Activated T-cell treated with anti-CD3 and anti-CD28 coated beads, Interleukin-2, amount 50 U/mL, for 48 hours (primary cell): ENCODE results near the gene ING5.

Experiments
- DNase-seq, 2 experiments: peaks; one replicate each; pipeline ENCODE4 v3.0.0-alpha.2; 2020

ING5 gene

DNA sequence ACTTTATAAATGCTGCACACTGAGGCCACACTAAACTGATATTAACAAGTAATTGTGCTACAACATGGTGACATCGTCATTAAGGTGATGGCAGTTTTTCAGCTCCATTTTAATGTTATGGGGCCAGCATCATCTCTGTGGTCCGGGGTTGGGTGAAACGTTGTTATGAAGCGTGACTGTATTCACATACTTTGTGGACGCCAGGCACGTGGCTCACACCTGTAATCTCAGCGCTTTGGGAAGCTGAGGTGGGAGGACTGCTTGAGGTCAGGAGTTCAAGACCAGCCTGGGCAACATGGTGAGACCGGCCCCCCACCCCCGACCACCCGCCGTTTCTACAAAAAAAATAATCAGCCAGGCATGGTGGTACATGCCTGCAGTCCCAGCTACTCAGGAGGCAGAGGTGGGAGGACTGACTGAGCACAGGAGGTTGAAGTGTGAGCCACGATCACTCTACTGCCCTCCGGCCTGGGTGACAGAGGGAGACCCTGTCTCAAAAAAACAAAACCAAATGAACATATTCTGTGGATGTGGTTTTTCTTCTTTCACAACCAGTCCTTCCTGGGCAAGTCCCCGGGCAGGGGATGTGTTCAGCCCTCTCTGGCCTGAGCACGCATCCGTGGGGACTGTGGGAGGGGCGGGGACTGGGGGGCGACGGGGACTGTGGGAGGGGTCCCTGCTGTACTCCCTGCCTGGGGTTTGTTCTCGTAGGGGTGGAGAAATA is 61.9 kb downstream of the ING5 start:
- no peak for DNase-seq

DNA sequence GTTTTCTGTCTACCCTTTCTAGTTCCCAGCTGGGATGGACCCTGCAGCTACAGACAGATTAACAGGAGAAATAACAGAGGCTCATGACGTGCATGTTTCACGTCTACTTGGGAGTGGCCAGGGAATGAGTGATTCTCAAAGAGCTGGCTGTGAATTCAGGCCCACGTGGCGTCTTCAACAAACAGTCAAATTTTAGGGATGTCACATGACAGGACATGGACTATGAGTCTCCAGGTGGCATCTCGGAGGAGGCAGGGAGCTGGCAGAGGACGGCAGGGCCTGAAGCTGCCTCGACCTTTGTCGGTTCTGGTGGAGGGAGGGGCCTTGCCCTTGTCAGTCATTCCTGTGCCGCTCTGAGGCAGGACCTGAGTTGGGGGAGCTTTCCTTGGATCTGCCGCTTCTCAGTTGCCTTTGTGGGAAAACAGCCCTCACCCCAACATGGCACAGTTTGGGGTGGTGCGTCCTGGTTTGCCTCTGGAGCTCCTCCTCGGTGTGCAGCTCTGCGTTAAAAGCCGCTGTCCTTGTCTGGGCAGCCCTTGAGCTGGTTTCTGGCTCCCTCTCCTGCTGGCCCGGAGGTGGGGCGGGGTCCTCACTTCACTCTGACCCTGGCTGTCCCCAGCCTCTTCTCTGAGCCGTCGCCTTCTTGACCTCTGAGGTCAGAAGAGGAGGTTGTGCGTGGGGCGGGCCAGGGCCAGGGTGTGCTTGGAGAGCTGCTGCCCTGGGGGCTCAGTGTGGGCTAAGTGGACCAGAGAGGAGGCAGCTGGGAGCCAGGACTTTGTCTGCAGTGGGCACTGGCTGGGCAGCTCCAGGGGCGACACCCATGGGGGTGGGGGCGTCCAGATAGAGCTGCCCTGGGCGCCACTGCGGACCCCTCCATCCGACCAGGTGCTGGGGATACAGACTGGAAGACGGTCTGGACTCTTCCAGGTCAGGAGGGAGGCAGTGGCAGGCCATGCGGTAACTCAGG is 62.7 kb downstream of the ING5 start:
- no peak for DNase-seq

DNA sequence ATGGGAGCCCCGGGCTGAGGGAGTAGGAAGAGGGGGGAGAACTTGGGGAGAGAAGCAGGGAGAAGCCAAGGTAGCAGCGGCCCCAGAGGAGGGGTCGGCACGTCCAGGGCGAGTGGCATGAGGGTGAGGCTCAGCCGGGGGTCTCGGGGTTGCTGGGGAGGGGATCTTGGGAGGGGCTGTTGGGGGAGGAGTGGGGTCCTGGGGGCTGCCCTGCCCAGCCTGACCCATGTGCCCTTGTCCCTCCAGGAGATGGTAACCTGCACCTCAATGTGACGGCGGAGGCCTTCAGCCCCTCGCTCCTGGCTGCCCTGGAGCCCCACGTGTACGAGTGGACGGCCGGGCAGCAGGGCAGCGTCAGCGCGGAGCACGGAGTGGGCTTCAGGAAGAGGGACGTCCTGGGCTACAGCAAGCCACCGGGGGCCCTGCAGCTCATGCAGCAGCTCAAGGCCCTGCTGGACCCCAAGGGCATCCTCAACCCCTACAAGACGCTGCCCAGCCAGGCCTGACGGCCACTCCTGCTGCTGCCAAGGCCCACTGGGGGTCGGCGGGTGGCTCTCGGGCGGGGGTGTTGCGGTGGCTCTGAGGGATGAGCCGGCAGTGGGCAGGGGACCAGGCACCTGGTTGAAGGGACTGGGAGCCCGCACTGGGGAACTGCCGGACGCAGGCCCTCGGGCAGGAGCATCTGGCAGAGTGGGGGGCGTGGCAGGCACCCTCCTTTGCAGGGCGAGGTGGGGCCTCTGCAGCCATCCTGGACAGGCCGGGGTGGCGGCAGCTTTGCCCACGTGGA is 65.8 kb downstream of the ING5 start:
- peak; percentile 15 for DNase-seq

DNA sequence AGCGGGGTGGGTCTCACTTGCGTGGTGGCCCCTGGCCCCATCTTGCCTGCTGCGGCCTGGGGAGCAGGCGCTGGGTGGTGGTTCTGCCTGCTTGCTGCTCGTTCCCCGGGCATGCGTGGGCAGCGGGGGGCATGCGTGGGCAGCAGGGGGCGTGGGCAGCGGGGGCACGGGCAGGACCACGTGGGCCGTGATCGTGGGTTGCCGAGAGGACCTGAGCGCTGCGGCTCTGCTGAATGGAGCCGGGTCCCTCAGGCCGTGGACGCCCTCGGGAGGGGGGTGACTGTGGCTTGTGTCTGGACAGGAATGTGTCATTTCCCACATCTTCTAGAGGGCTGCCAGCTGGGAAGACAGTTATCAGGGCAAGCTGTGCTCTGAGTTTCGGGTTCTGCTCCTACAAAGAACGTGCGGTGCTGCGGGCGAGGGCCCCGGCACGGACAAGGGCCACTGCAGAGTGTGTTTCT is 66.4 kb downstream of the ING5 start:
- peak; percentile 11 to 18 for DNase-seq

DNA sequence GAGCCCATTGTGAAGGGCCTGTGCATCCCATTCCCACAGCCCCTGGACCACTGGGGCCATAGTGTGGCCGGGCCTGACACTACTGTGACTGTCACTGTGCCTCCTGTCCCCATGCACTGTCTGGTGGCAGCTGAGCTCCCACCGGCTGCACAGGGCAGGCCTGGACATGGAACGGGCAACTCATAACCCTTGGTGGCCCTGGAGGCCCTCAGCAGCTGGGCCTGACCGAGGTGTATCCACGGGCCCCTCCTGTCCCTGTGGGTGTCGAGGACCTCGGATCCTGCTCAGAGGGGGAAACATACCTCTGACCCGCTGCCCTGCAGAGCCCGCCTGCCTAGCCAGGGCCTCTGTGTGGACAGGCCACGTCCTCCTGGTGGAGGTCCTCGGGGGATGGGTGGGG is 67.0 kb downstream of the ING5 start:
- DNase-seq: no peak

DNA sequence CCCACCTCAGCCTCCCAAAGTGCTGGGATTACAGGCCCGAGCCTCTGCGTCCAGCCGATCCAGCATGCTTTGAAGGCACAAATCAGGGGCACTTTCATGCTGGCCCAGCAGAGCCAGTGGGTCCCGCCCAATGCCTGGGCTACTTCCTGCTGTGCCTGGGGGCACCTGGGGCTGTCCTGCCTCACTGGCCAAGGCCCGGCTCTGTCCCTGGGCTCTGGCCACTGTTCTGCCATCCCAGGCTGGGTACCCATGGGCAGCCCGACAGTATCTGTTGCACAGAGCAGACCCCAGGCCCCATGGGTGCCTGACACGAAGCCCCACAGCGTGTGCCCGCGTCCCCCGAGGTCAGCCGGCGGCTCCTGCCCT is 68.0 kb downstream of the ING5 start:
- no peak for DNase-seq

DNA sequence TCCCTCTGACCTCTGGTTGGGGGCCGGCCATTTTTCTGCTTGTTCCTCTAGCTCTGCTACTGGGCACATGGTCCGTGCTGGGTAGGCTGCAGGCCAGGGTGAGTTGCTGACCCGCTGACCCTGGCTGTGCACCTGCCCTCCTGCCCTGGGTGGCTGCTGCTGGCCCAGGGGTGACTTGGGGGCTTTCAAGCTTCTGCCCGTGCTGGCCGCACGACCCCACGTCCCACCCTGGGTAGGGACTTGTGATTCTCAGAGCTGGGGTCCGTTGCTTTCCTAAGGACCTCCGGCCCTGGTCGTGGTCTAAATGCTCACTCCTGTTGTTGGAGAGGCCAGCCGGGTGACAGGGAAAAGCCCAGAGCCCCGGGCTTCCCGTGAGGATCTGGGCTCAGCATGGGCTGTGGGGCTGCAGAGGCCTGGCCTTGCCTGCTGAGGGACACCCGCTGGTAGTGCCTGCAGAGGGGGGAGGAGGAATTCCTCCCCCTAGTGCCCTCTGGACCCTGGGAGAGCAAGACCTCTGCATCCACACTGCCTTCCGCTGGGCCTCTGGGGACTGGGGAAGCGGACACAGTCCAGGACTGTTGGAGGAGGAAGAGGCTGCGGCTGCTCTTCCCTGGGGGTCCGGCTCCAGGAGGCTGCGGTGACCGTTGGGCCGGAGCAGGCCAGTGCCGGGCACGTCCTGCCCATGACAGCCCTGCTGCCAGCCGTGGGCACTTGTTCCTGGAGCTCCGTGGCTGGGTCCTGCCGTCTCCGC is 68.5 kb downstream of the ING5 start:
- DNase-seq: no peak

DNA sequence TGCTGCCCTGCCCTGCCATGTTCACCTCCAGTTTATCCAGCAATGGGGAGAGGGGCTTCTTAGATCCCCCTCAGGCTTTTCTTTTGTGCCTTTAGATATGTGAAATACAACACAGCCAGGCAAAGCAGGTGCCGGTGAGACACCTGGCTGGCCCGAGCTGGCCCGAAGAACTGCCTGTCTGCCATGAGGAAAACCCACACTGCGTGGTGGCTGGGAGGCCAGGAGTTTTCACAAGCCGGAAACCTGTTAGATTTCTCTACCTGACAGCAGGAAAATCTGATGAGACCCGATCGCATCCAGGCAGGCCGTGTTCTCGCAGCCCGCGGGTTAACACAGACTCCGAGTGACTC is 69.1 kb downstream of the ING5 start:
- no peak for DNase-seq

DNA sequence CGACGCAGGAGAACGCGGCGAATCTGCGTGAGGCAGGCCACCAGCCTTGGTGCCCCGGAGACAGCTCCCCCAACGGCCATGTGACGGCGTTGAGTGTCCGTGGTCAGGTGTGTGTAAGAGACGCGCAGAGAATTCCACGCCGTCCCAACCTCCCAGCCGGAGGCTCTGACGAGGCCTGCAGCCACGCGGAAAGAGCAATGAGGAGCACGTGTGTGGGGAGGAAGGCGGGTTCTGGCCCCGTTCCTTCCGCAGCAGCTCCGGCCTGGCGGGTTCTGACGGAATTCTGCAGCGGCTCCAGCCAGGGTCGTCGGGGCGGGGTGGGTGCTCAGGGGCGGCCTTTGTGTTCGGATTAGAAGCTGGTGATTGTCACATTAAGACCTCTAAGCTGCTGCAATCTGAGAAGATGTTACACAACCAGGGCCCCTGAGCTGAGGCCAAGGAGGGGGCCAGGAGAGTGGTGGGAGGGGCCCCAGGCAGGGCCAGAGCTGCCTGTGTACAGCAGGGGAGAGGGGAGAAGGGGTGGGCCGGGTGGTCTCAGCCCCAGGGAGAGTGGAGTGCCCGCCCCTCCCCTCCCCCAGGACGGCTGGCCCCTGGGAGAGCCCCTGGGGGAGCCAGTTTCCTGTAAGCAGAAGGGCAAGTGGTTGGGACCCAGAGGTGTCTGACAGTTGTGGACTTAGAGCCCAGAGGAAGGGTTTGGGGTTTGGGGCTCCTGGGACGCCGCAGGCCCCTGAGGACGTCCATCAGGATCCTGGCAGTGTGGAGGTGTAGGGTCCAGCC is 69.6 kb downstream of the ING5 start:
- peak; percentile 14 to 16 for DNase-seq

DNA sequence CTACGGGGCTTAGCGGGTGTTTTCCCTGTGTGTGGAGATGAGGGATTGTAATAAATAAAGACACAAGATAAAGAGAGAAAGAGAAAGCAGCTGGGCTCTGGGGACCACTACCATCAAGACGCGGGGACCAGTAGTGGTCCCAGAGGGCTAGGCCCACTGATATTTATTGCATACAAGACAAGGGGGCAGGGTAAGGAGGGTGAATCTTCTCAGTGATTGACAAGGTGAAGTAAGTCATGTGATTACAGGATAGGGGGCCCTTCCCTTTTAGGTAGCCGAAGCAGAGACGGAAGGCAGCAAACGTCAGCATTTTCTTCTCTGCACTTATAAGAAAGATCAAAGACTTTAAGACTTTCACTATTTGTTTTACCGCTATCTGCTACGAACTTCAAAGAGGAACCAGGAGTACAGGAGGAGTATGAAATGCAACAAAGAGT is 70.2 kb downstream of the ING5 start:
- DNase-seq: peak; percentile 20 to 31

DNA sequence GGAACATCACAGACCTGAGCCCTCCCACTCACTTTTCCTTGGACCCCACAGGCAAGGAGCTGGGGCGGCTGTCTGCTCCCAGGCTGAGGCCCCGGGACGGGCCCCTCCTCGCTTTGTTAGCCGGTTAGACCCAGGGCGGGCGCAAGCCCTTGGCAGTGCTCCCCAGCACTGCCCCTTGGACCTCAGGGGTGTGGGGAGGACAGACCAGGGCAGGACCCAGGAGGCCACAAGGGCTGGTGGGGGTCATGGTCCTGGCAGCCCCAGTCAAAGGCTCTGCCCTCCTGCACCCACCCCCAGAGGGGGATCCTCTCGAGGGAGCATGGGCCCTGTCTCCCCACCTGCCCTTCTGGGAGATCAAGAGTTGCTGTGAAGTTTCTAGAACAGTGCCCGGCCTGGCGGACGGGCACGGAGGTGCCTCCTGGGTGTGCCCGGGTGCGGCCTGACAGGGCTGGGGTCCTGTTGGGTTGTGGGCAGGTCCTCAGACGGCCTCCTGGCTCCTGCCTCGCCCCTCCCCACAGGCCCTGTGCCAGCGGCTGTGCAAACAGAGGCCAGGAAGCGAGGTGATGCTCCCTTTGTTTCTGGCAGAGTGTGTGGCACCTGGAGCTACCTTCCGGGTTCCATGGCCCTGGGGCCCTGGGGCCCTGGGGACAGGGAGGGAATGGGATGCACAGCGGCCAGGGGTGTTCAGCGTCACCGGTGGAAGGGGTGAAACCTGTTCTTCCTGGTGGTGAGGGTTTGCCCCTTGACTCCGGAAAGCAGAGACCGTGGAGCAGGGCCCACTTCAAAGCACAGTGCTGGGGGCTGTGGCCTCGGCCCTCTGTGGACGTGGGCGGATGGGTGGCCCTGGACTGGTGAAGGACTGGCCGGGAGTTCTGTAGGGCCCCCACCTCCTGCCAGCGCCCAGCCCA is 71.9 kb downstream of the ING5 start:
- DNase-seq: peak in 1 of 2 experiments; percentile 17

DNA sequence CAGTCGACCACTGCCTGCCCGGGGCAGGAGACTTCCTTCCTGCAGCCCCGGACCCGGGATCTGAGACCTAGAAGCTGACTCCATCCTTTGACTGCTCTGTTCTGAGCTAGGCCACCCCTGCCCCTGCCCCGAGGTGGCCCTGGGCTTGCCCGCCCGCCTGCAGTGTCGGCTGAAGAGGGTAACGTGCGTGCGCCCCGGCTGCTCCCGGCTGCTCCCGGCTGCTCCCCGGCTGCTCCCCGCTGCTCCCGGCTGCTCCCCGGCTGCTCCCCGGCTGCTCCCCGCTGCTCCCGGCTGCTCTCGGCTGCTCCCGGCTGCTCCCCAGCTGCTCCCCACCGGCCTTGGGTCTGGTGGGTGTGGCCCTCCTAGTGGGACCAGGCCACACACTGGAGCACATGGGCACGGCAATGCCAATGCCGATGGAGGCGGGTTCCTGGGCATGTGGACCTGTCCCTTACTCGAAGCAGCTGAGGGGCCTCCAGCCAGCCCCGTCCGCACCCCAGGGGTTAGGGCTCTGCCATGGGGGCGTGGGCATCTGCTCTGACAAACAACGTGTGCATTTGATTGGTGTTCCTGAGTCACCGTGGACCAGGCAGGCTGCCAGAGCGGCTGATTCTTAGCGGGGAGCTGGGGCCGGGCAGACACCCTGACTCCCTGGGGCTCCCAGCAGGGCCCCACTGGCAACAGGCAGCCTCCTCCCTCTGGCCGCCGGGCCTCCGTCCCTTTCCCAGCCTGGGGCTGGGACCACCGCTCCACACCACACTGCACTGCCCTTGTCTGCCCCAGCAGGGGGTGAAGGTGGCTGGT is 72.8 kb downstream of the ING5 start:
- no peak for DNase-seq

DNA sequence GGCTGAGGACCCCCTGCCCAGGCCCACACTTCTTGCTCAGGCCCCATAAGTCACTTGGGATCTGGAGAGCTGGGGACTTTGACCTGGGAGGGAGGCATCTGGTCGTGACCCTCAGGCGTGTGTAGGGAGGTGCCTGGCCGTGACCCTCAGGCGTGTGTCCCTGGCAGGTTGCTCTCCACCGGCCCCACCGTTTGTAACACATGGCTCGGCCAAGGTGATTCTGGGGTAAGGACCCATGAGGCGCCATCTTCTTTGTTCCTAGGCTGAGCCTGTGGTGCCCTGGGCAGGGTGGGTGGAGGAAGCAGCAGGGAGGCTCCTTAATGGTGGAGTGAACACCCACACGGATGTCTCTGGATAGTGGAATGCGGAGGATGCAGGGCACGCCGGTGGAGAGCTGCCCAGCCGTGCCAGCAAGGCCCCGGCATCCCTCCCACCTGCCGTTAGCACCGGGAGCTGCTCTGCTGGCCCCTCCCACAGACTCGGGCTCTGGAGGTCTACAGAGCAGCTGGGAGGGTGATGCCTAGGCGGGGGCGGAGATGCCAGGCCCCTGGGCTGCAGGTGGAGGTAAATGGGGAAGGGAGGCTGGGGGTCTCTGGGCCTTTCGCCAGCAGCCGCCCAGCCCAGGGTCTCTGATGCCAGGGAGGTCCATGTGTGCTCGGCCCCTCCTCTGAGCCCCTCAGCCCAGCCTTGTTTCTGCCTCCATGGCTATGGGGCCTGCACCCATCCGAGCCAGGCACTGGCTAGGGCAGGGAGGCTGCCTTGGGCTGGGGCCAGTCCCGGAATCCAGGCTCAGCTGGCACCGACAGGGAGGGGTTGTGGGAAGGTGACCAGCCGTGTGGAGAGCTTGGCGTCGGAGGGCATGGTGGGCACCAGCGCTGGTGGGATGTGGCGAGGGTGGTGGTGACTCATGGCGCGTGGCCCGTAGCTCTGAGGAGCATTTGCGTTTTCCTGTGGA is 73.7 kb downstream of the ING5 start:
- DNase-seq: peak; percentile 10 to 14

DNA sequence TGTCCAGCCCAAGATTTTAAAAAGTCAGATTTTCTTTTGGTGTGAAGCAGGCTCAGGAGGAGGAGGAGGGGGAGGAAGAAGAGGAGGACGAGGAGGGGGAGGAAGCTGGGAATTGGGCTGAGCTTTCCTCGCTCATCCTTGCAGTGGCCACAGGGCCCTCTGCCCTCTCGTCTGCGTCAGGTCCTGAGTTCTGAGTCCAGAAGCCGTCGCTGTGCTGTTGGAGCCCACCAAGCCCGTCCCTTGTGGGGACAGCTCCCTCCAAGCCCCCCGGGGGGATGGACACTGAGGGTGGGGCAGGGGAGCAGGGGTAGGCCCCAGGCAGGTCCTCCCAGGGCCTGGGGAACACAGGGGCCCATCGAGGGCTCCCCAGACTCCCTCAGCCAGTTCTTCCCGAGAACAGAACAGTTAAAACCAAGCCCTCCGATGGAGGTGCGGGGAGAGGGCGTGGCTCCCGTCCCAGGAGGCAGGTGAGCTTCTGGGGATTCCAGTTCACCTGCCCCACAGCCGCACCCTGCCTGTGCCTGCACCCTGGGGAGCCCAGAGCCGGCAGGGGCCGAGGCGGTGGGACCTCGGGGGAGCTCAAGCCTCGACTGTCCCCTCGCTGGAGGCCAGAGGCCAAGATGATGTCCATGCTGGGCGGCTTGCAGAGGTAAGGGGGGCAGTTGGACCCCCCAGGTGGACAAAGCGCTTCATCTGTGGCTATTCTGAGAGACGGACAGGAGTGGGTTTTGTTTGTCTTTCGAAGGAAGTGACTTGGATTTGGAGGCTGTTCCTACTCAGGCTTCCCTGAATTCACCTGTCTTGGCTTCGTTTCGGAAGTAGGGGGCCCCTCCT is 74.7 kb downstream of the ING5 start, which contains the start of gene GAL3ST2:
Gene GAL3ST2 (plus strand): TSS at position 487 of the 834 bp plus-strand sequence. CDS start 134 bp downstream, at position 621.
- peak in 1 of 2 experiments; percentile 11 for DNase-seq

DNA sequence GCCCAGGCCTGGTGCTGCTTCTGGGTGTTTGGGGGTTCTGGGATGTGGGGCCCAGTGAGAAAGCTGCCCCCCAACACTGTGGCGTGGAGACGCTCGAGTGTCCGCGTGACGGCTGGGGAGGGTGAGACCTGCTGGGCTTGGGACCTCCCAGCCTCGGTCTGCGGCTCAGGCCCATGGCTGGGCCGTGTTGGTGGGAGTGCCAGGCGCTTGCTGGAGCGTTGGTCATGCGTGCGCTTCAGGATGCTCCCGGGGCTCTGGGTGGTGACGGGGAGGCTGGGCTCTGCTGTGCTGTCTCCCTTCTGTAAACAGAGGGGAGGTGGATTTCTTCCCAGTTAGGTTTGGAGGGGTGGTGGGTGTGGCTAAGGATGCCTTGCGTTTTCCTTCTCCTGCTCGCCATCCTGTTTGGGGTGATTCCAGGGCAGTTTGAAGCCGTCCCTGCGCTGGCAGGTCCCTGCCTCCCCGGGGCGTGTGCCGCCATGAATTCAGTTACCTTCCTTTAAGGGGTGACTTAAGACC is 75.4 kb downstream of the ING5 start:
- peak in 1 of 2 experiments; percentile 10 for DNase-seq

DNA sequence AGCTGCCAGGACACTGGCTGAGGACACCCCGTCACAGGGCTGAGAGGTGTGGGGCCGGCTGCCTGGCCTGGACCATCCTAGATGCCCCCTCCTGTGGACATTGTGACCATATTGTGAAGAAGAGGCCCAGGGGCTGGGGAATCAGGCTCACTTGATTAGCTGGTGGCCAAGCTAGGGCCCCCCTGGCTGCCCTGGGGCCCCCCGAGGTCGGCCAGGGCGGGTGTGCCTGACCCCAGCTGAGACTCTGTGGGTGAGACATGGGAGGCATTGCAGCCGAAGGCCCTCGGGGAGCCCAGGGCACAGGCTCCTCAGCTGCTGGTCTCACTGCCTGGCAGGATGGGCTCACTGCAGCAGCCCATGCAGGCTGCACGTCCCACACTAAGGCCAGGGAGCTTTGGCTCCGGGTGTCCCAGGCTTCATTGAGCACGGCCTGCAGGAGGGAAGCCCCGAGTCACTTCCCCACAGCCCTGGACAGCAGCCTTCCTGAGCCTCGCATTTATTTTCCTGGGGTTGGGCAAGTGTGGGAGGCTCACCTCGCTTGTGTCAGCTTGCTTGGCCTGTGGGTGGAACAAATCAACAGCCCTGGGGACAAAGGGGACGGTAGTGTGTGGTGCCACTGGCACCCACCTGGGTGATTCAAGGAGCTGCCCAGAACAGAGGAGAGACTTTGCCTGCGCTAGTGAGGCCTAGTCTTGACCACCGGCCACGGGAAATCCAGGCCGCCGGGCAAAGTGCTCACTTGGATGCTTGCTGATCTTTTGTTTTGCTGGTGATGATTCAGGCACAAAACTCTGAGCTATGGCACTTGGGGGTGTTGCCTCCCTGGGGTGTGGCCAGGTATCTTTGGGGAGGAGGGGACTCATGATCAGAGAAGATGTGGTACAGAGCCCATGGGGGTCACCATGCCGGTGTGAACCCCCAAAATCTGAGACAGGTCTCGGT is 76.1 kb downstream of the ING5 start:
- DNase-seq: peak in 1 of 2 experiments; percentile 17
